A549 (cell line): ENCODE measurements around the gene CD300A. TPM values are rescaled to one million over a fixed set of nuclear protein-coding genes. Genes with fewer than 3 reads are reported as not detected.
A peak's percentile ranks its signal among the peaks of the same experiment; 100 is the strongest.

Experiments
- BHLHE40 ChIP-seq: IDR thresholded peaks from 2 replicates; pipeline ENCODE4 v1.6.1; 2012; ENCODE audit warnings: low read depth, low read length, inconsistent platforms
- CBX8 ChIP-seq: fragments of 200-600 bp; sonication (generic); IDR thresholded peaks from 2 replicates; pipeline ENCODE4 v1.6.1; 2016
- CEBPB ChIP-seq, 2 experiments: fragments of >200 bp in 1 of 2; sonication (Bioruptor Twin) in 1 of 2; formaldehyde crosslinking in 1 of 2; IDR thresholded peaks; 2 replicates each; pipeline ENCODE4 v1.6.1; 2012 to 2016
- EHMT2 ChIP-seq: fragments of 200-600 bp; sonication (generic); IDR thresholded peaks from 2 replicates; pipeline ENCODE4 v1.6.1; 2016; ENCODE audit warnings: antibody characterized with exemption, low read depth, mild to moderate bottlenecking, moderate library complexity
- EP300 ChIP-seq, 2 experiments: fragments of >200 bp; sonication (Bioruptor Twin); formaldehyde crosslinking; IDR thresholded peaks; 2 replicates in 1 of 2; 3 replicates in 1 of 2; pipeline ENCODE4 v1.6.1; 2016 to 2017
- ESRRA ChIP-seq: fragments of 150-350 bp; IDR thresholded peaks from 2 replicates; pipeline ENCODE4 v1.6.1; 2014; ENCODE audit warnings: mild to moderate bottlenecking, low read length, borderline replicate concordance
- FOSL2 ChIP-seq, 2 experiments: fragments of 450-650 bp in 1 of 2; fragments of >200 bp in 1 of 2; sonication (Bioruptor Twin) in 1 of 2; formaldehyde crosslinking; IDR thresholded peaks; 2 replicates each; pipeline versions ENCODE4 v1.5.0 to v1.6.1; 2016 to 2020; ENCODE audit warnings: mild to moderate bottlenecking in 1 of 2, moderate library complexity in 1 of 2
- FOXS1 ChIP-seq: fragments of 250-450 bp; sonication (Bioruptor Pico); IDR thresholded peaks from 2 replicates; pipeline ENCODE4 v1.5.0; 2020; ENCODE audit warnings: mild to moderate bottlenecking, moderate library complexity
- HOXB13 ChIP-seq: fragments of 250-450 bp; sonication (Bioruptor Pico); IDR thresholded peaks from 2 replicates; pipeline ENCODE4 v1.5.0; 2020; ENCODE audit warnings: low read depth, mild to moderate bottlenecking, moderate library complexity
- KDM1A ChIP-seq: fragments of 200-600 bp; sonication (generic); IDR thresholded peaks from 2 replicates; pipeline ENCODE4 v1.6.1; 2016; ENCODE audit warnings: low read depth, mild to moderate bottlenecking
- MAFK ChIP-seq: fragments of 450-650 bp; IDR thresholded peaks from 2 replicates; pipeline ENCODE4 v1.6.1; 2014; ENCODE audit not compliant: partially characterized antibody
- MYC ChIP-seq: IDR thresholded peaks from 2 replicates; pipeline ENCODE4 v1.6.1; 2012; ENCODE audit warnings: mild to moderate bottlenecking, inconsistent platforms, low read length, improper control_type of control experiment, borderline replicate concordance
- NPAS2 ChIP-seq: fragments of 250-450 bp; sonication (Bioruptor Pico); IDR thresholded peaks from 2 replicates; pipeline ENCODE4 v1.8.0; 2022; ENCODE audit warnings: mild to moderate bottlenecking, moderate library complexity, borderline replicate concordance
- NR3C1 ChIP-seq: fragments of >200 bp; sonication (Bioruptor Twin); formaldehyde crosslinking; IDR thresholded peaks from 3 replicates; pipeline ENCODE4 v1.6.1; 2017
- POLR2A ChIP-seq: IDR thresholded peaks from 2 replicates; pipeline ENCODE4 v1.6.1; 2012; ENCODE audit warnings: mild to moderate bottlenecking, low read length
- RAD21 ChIP-seq, 2 experiments: fragments of >200 bp in 1 of 2; sonication (Bioruptor Twin) in 1 of 2; formaldehyde crosslinking in 1 of 2; IDR thresholded peaks in 1 of 2; conservative IDR thresholded peaks in 1 of 2; 2 replicates in 1 of 2; 3 replicates in 1 of 2; pipeline ENCODE4 v1.6.1; 2012 to 2018; ENCODE audit warnings: inconsistent platforms in 1 of 2
- RCOR1 ChIP-seq: fragments of 150-350 bp; IDR thresholded peaks from 2 replicates; pipeline ENCODE4 v1.6.1; 2014; ENCODE audit warnings: antibody characterized with exemption, low read length, low read depth
- RFX5 ChIP-seq: fragments of 450-650 bp; IDR thresholded peaks from 2 replicates; pipeline ENCODE4 v1.7.1; 2014; ENCODE audit warnings: antibody characterized with exemption, mild to moderate bottlenecking, moderate library complexity
- SMC3 ChIP-seq: fragments of >200 bp; sonication (Bioruptor Twin); formaldehyde crosslinking; IDR thresholded peaks from 3 replicates; pipeline ENCODE4 v1.6.1; 2018; ENCODE audit warnings: inconsistent platforms
- TFCP2L1 ChIP-seq: fragments of 250-450 bp; sonication (Bioruptor Pico); IDR thresholded peaks from 2 replicates; pipeline ENCODE4 v1.5.0; 2021; ENCODE audit warnings: mild to moderate bottlenecking
- TP53 ChIP-seq: fragments of 250-450 bp; sonication (Bioruptor Pico); IDR thresholded peaks from 2 replicates; pipeline ENCODE4 v1.5.0; 2021; ENCODE audit warnings: mild to moderate bottlenecking, moderate library complexity
- ZC3H11A ChIP-seq: fragments of 450-650 bp; IDR thresholded peaks from 2 replicates; pipeline ENCODE4 v1.6.1; 2014; ENCODE audit warnings: antibody characterized with exemption, mild to moderate bottlenecking
- polyA plus RNA-seq, 4 experiments: library from polyadenylated mRNA; depleted of rRNA in 3 of 4; stranded (reverse); fragments of >200 nt; fragmentation: RNase III in 1 of 4; extraction: RNeasy Plus Mini Kit Qiagen cat#74134 plus additional on column Dnase treatment in 1 of 4; gene quantifications; 2 replicates in 3 of 4; 3 replicates in 1 of 4; pipeline ENCODE4 v1.2.3, GENCODE V29; 2011 to 2017
- TF ChIP-seq, protein P1 (sequence below): fragments of 200-600 bp; sonication (generic); IDR thresholded peaks from 2 replicates; pipeline ENCODE4 v1.6.1; 2016; ENCODE audit warnings: antibody characterized with exemption, mild to moderate bottlenecking, moderate library complexity
- TF ChIP-seq, protein P2 (sequence below): fragments of >200 bp; sonication (Bioruptor Twin); formaldehyde crosslinking; IDR thresholded peaks from 3 replicates; pipeline ENCODE4 v1.6.1; 2016
- TF ChIP-seq, protein P3 (sequence below): fragments of 450-650 bp; IDR thresholded peaks from 2 replicates; pipeline ENCODE4 v1.6.1; 2014; ENCODE audit warnings: antibody characterized with exemption
- TF ChIP-seq, protein P4 (sequence below): fragments of >200 bp; sonication (Bioruptor Twin); formaldehyde crosslinking; IDR thresholded peaks from 3 replicates; pipeline ENCODE4 v1.5.1; 2016
- TF ChIP-seq, protein P5 (sequence below): fragments of 250-450 bp; sonication (Bioruptor Pico); IDR thresholded peaks from 2 replicates; pipeline ENCODE4 v1.5.0; 2020; ENCODE audit warnings: low read depth, mild to moderate bottlenecking, moderate library complexity
- TF ChIP-seq, protein P6 (sequence below): IDR thresholded peaks from 2 replicates; pipeline ENCODE4 v1.6.1; 2012
- TF ChIP-seq, protein P7 (sequence below): IDR thresholded peaks from 2 replicates; pipeline ENCODE4 v1.6.1; 2012
- TF ChIP-seq, protein P8 (sequence below): fragments of 250-450 bp; sonication (Bioruptor Pico); IDR thresholded peaks from 2 replicates; pipeline ENCODE4 v1.5.0; 2021; ENCODE audit warnings: mild to moderate bottlenecking, moderate library complexity, borderline replicate concordance

CD300A gene
- polyA plus RNA-seq, 2 of the 4 experiments (the other 2 are of a cell fraction): not detected

DNA sequence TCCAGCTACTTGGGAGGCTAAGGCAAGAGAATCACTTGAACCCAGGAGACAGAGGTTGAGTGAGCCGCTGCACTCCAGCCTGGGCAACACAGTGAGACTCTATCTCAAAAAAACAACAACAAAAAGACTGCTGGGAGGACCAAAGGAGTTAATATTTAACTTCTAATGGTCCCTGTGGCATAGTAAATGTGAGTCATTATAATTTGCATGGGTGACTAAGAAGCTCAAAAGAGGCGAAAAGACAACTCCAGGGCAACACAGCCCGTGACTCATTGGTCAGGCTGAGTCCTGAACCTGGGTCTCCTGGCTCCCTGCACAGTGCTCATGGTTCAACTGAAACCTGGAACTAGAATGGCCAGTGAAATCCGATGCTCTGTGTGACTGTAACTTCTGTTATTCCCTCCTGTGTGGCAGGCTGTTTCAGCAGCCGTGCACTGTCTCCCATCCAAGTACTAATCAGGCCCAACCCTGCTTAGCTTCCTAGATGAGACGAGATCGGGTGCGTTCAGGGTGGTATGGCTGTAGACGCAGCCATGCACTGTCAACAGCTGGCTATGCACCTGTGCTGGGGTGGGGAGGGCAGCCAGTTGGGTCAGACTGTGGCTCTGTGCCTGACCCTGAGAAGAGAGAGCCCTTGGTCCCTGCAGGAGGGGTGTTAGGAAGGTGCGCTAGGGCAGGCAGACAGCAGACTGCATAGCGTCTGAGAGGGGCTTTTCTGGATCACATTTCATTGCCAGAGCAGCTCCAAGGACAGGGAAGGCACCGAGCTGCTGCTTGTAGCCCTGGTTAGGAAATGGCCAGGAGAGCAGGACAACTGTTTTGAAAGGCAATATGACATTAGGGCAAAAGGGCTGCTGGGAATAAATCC lies 49.0 kb upstream of the CD300A start (continued):
- TF ChIP-seq, protein P1, sequence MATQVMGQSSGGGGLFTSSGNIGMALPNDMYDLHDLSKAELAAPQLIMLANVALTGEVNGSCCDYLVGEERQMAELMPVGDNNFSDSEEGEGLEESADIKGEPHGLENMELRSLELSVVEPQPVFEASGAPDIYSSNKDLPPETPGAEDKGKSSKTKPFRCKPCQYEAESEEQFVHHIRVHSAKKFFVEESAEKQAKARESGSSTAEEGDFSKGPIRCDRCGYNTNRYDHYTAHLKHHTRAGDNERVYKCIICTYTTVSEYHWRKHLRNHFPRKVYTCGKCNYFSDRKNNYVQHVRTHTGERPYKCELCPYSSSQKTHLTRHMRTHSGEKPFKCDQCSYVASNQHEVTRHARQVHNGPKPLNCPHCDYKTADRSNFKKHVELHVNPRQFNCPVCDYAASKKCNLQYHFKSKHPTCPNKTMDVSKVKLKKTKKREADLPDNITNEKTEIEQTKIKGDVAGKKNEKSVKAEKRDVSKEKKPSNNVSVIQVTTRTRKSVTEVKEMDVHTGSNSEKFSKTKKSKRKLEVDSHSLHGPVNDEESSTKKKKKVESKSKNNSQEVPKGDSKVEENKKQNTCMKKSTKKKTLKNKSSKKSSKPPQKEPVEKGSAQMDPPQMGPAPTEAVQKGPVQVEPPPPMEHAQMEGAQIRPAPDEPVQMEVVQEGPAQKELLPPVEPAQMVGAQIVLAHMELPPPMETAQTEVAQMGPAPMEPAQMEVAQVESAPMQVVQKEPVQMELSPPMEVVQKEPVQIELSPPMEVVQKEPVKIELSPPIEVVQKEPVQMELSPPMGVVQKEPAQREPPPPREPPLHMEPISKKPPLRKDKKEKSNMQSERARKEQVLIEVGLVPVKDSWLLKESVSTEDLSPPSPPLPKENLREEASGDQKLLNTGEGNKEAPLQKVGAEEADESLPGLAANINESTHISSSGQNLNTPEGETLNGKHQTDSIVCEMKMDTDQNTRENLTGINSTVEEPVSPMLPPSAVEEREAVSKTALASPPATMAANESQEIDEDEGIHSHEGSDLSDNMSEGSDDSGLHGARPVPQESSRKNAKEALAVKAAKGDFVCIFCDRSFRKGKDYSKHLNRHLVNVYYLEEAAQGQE: peak; percentile 87
- TF ChIP-seq, protein P2, sequence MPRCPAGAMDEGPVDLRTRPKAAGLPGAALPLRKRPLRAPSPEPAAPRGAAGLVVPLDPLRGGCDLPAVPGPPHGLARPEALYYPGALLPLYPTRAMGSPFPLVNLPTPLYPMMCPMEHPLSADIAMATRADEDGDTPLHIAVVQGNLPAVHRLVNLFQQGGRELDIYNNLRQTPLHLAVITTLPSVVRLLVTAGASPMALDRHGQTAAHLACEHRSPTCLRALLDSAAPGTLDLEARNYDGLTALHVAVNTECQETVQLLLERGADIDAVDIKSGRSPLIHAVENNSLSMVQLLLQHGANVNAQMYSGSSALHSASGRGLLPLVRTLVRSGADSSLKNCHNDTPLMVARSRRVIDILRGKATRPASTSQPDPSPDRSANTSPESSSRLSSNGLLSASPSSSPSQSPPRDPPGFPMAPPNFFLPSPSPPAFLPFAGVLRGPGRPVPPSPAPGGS: no peak
- TF ChIP-seq RFX5: no peak
- TF ChIP-seq MAFK: no peak
- 0 out of 2 replicates have a peak, but pooled peaks have one; percentile 15 for TF ChIP-seq ESRRA
- TF ChIP-seq ZC3H11A: no peak
- TF ChIP-seq, protein P3, sequence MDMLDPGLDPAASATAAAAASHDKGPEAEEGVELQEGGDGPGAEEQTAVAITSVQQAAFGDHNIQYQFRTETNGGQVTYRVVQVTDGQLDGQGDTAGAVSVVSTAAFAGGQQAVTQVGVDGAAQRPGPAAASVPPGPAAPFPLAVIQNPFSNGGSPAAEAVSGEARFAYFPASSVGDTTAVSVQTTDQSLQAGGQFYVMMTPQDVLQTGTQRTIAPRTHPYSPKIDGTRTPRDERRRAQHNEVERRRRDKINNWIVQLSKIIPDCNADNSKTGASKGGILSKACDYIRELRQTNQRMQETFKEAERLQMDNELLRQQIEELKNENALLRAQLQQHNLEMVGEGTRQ: no peak
- TF ChIP-seq POLR2A: no peak
- TF ChIP-seq, protein P4, sequence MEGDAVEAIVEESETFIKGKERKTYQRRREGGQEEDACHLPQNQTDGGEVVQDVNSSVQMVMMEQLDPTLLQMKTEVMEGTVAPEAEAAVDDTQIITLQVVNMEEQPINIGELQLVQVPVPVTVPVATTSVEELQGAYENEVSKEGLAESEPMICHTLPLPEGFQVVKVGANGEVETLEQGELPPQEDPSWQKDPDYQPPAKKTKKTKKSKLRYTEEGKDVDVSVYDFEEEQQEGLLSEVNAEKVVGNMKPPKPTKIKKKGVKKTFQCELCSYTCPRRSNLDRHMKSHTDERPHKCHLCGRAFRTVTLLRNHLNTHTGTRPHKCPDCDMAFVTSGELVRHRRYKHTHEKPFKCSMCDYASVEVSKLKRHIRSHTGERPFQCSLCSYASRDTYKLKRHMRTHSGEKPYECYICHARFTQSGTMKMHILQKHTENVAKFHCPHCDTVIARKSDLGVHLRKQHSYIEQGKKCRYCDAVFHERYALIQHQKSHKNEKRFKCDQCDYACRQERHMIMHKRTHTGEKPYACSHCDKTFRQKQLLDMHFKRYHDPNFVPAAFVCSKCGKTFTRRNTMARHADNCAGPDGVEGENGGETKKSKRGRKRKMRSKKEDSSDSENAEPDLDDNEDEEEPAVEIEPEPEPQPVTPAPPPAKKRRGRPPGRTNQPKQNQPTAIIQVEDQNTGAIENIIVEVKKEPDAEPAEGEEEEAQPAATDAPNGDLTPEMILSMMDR: no peak
- no peak for TF ChIP-seq TP53 (CRISPR knock-in tag)
- TF ChIP-seq TFCP2L1 (CRISPR knock-in tag): no peak
- TF ChIP-seq, protein P5, sequence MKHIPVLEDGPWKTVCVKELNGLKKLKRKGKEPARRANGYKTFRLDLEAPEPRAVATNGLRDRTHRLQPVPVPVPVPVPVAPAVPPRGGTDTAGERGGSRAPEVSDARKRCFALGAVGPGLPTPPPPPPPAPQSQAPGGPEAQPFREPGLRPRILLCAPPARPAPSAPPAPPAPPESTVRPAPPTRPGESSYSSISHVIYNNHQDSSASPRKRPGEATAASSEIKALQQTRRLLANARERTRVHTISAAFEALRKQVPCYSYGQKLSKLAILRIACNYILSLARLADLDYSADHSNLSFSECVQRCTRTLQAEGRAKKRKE: no peak
- TF ChIP-seq RAD21 (conservative IDR thresholded peaks at IDR 0.05 in 1 of 2, IDR thresholded peaks at IDR 0.05 in 1 of 2): peak in 1 of 2 experiments; percentile 20; a peak in 1 of 5 replicates
- no peak for TF ChIP-seq HOXB13 (CRISPR knock-in tag)
- no peak for TF ChIP-seq MYC
- no peak for TF ChIP-seq RCOR1
- no peak for TF ChIP-seq BHLHE40
- TF ChIP-seq KDM1A: peak; percentile 84
- no peak for TF ChIP-seq EP300 (IDR thresholded peaks at IDR 0.05)
- TF ChIP-seq NR3C1: no peak
- TF ChIP-seq, protein P6, sequence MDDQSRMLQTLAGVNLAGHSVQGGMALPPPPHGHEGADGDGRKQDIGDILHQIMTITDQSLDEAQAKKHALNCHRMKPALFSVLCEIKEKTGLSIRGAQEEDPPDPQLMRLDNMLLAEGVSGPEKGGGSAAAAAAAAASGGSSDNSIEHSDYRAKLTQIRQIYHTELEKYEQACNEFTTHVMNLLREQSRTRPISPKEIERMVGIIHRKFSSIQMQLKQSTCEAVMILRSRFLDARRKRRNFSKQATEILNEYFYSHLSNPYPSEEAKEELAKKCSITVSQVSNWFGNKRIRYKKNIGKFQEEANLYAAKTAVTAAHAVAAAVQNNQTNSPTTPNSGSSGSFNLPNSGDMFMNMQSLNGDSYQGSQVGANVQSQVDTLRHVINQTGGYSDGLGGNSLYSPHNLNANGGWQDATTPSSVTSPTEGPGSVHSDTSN: no peak
- TF ChIP-seq SMC3: 0 out of 3 replicates have a peak, but pooled peaks have one; percentile 19
- no peak for TF ChIP-seq CBX8
- TF ChIP-seq NPAS2: no peak
- TF ChIP-seq EHMT2: no peak
- TF ChIP-seq FOSL2 (IDR thresholded peaks at IDR 0.05): peak; percentile 97
- peak; percentile 99 for TF ChIP-seq FOSL2 (CRISPR knock-in tag; IDR thresholded peaks at IDR 0.05)
- TF ChIP-seq FOXS1 (CRISPR knock-in tag): no peak
- TF ChIP-seq, protein P7, sequence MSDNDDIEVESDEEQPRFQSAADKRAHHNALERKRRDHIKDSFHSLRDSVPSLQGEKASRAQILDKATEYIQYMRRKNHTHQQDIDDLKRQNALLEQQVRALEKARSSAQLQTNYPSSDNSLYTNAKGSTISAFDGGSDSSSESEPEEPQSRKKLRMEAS: peak; percentile 59; the same call in 1 of the 2 replicates
- no peak for TF ChIP-seq CEBPB (IDR thresholded peaks at IDR 0.05)
- TF ChIP-seq, protein P8, sequence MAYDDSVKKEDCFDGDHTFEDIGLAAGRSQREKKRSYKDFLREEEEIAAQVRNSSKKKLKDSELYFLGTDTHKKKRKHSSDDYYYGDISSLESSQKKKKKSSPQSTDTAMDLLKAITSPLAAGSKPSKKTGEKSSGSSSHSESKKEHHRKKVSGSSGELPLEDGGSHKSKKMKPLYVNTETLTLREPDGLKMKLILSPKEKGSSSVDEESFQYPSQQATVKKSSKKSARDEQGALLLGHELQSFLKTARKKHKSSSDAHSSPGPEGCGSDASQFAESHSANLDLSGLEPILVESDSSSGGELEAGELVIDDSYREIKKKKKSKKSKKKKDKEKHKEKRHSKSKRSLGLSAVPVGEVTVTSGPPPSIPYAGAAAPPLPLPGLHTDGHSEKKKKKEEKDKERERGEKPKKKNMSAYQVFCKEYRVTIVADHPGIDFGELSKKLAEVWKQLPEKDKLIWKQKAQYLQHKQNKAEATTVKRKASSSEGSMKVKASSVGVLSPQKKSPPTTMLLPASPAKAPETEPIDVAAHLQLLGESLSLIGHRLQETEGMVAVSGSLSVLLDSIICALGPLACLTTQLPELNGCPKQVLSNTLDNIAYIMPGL (CRISPR knock-in tag): no peak
